Hematopoietic multipotent progenitor cell treated with erythropoietin and hydrocortisone succinate and interleukin-3 and kit ligand, for 17 days (in vitro differentiated cells): ENCODE results near the gene GINS2.

Experiments
- DNase-seq: peaks from one replicate; pipeline ENCODE4 v3.0.0-alpha.2; 2015; ENCODE audit warnings: low spot score

The GINS2 gene

DNA sequence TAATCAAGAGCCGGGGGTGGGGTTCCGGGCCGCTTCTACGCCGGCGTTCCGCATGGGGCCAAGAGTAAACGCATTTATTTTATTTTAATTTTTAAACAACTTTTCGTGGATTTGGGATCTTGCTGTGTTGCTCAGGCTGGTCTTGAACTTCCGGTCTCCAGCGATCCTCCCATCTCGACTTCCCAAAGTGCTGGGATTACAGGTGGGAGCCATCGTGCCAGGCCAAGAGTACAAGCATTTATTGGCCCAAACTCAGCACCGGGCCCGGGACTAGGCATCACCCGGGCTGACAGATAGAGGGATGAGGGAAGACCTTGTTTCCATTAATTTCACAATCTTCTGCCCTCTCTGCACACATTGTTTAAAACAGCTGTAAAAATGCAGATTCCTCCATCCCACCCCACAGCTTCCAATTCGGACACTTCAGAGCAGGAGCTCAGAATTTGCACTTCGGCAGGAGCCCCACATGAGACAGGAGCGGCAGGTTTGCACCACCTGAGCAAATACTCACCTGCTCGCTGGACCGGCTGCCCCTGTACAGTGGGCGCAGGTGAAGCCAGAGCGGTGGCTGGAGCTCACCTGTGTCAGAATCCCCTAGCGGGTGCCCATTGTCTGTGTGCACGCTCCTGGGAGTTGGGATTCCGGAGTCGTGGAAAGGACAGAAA lies 663 bp upstream of the GINS2 start:
- DNase-seq: no peak

- DNase-seq: no peak
These were observed 893 bp downstream of the GINS2 start for GRCh38 chr16:85687651-85688471.

- no peak for DNase-seq
These were observed 1.7 kb downstream of the GINS2 start for GRCh38 chr16:85686912-85687591.

GRCh38 chr16:85685251-85685650 lies 3.5 kb downstream of the GINS2 start:
- DNase-seq: no peak

GRCh38 chr16:85683363-85683762 lies 5.4 kb downstream of the GINS2 start:
- DNase-seq: no peak

DNA sequence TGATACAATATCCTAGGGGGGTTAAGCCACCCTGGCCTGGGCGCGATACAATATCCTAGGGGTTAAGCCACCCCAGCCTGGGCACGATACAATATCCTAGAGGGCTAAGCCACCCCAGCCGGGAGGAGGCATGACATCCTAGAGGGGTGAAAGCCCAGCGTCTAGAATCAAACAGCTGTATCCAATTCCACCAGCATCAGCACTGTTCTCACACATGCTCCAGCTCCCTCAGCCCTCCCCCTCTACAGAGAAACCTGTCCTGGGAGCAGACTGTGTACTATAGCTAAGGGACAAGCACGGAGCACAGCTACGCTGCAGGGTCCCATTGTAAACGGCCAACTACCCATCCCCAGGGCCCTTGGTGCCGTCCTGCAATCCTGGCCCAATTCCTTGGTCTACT lies 6.2 kb downstream of the GINS2 start:
- no peak for DNase-seq

DNA sequence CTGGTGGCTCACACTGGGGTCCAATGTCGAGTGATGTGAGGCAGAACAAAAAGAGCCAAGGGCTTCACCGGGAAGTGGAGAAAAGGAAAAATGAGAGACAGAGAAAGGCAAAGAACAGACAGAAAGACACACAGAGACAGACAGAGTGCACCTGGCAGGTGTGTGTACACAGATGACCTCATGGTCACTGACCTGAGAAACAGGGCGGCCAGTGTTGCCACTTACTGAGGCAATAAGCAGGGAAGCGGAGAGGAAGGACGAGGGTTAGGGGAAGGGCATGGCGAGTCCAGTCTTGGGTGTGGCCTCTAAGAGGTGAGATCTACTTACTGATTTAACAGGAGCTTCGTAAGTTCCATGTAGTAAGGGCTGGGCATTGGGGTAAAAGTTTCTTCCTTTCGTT lies 7.5 kb downstream of the GINS2 start:
- DNase-seq: no peak

GRCh38 chr16:85680352-85680944 lies 8.3 kb downstream of the GINS2 start:
- no peak for DNase-seq

- no peak for DNase-seq
These were observed 8.9 kb downstream of the GINS2 start for GRCh38 chr16:85679870-85680269.

- DNase-seq: no peak
These were observed 9.9 kb downstream of the GINS2 start for GRCh38 chr16:85678821-85679220.

DNA sequence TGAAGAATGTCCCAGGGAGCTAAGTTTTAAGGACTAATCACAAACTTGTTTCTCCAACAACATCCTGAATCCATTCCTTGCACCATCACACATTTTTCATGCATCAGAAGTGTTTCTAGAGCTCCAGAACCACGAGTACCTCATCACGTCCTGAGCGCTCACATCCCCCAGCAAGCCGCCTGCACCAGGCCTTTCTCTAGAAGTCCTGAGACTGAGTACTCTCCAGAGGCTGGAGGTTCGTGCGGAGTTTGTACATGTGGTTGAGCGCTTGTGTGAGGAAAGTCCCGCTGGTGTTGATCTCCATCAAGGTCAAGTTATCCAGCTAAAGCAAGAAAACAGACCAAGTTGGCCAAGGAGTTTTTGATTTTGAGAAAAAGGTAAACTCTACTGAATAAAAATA lies 10.7 kb downstream of the GINS2 start:
- DNase-seq: no peak

GRCh38 chr16:85677383-85677967 lies 11.3 kb downstream of the GINS2 start:
- DNase-seq: no peak

DNA sequence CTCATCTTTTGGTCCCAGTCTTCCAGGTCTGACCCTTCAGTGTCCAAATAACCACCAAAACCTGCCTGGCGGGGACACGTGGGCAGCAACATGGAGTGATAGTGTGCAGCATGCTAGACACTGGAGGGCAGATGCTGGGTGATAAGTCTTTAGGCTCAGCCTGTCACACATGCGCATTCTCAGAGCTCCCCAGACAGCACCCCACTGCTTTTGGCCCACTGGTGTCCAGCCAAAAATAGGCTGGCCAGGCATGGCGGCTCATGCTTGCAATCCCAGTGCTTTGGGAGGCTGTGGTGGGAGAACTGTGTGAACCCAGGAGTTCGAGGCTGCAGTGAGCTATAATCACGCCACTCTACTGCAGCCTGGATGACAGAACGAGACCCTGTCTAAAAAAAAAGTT lies 12.3 kb downstream of the GINS2 start:
- peak; percentile 43 for DNase-seq

- peak; percentile 55 for DNase-seq
These were observed 13.4 kb downstream of the GINS2 start for GRCh38 chr16:85675251-85675874.

DNA sequence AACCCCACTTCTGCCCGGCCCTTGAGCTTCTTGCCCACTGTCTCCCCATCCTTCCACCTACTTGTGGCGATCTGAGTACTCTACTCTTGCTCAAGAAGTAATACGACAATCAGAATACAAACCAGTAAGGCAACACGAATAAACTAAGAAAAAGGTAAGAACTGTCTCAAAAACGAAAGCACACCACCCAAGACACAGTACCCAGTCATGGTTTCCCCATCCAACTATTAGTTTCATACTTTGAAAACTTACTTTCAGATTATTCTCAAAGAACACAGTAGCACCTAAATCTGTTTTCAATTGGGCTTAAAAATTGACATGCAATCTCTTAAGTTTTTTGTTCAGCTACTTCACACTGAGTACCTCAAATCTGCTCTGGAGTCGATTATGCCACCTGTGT lies 13.9 kb downstream of the GINS2 start:
- peak; percentile 31 for DNase-seq

DNA sequence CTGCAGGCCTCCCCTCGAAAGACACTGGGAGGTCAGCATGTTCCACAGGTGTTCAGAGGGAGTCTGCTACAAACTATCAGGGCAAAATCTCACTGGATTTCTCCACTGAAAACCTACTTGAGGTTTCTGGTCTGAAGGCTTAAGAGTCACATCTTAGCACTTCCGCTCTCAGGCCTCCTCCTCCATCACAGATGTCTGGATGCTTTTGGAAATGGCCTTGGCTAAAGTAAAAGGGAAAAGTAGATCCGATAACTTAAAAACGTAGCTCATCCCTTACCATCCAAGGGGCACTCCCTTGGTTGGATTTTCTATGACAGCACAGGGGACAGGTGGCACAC lies 14.4 kb downstream of the GINS2 start:
- no peak for DNase-seq

DNA sequence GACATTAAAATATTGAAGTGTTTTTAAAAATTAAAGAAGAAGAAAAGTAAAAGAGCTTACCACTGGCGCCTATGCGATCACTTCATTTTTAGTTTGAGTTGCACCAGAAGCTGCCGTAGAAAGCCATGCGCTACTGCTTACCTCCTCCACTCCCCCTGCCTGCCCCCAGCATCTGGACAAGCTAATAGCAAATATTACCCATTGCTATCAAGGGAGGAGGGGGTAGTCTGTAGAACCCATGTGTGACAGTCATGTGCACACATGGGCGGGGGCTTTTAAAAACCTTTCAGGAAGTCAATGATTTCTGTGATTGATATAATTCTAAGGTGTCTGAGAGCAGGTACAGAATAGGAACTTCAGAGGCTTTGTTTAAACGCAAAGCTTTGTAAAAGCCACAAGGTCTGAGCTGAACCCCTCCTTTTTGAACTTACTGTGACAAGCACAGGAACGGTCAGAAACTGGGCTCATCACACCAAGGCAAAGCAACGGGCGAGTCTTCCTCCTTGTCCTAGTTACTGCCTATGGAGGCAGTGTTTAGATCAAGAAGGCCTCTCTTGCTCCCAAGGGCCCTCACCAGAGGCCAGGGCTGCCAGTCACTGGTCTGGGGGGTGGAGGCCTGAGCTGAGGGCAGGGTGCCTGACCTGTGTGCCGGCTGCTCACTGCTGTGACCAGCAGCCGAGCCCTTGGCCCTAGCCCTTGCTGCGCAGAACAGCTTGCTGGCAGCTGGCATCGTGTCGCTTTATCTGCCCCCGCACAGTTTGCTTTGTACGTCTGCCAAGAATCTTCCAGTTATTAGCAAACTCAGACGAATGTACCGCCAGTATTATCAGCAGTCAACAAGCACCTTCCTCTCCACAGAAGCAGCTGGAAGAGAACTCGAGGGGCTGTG lies 15.0 kb downstream of the GINS2 start:
- DNase-seq: peak; percentile 90

GRCh38 chr16:85670840-85671239 lies 17.9 kb downstream of the GINS2 start:
- no peak for DNase-seq

GRCh38 chr16:85668676-85669424 lies 19.9 kb downstream of the GINS2 start:
- no peak for DNase-seq

GRCh38 chr16:85667841-85668413 lies 20.8 kb downstream of the GINS2 start:
- DNase-seq: no peak
